Urinary bladder (tissue), 4 donors: Measurements from ENCODE around the gene RNH1. TPM values are rescaled to one million over a fixed set of nuclear protein-coding genes. Genes with fewer than 3 reads are reported as not detected.

Source experiments
- DNase-seq: peaks from one replicate; pipeline ENCODE4 v3.0.0-alpha.2; 2015; ENCODE audit errors: extremely low spot score
- H3K27ac ChIP-seq: one replicate; pipeline ENCODE4 v1.5.1; 2013; ENCODE audit warnings: low read depth, mild to moderate bottlenecking, moderate library complexity
- H3K36me3 ChIP-seq: one replicate; pipeline ENCODE4 v1.6.1; 2013; ENCODE audit warnings: mild to moderate bottlenecking, moderate library complexity; ENCODE audit not compliant: insufficient read depth
- H3K4me1 ChIP-seq: one replicate; pipeline ENCODE4 v1.6.1; 2013; ENCODE audit warnings: mild to moderate bottlenecking, moderate library complexity; ENCODE audit not compliant: insufficient read depth
- H3K4me3 ChIP-seq: one replicate; pipeline ENCODE4 v1.5.1; 2013; ENCODE audit warnings: low read depth, low read length
- WGBS: extraction: QIAGEN DNeasy Blood & Tissue Kit; methylation state at CpG from one replicate; pipeline ENCODE4 v1.1.7; 2013; 5-methylcytosine and 5-hydroxymethylcytosine counted together
- polyA plus RNA-seq: library from polyadenylated mRNA; stranded (reverse); fragments of 200-250 nt; gene quantifications from one replicate; pipeline ENCODE4 v1.2.3, GENCODE V29; 2013
- total RNA-seq: library from RNA; depleted of rRNA; stranded (reverse); fragments of >200 nt; gene quantifications from one replicate; pipeline ENCODE4 v1.2.3, GENCODE V29; 2014
- donor health status: healthy with polysubstance abuse.
- donor health status: healthy.

RNH1 gene
- total and polyA plus RNA-seq, 2 donors: 71.5 to 271 TPM

DNA sequence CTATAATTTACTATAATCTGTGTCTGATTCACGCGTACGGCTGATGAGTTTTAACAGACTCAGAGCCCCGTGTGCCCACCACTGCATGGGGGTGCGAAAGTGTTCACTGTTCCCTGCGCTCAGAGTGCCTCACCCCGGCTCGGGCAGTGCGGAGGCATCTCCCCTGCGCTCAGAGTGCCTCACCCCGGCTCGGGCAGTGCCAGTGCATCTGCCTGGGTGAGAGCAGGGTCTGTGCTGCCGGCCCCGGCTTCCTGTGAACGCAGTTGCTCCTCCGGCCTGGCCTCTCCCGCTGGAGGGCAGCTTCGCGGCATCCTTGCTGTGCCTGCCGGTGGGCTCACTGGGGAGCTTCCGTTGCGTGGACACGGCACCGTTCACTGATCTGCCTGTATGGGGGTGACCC is 42.7 kb downstream of the RNH1 start:
- Histone ChIP-seq H3K36me3 (no peaks in the 10 kb centered on the region), H3K4me3 (no peak overlapping the region), H3K27ac (no peak overlapping the region), H3K4me1 (no peaks in the 10 kb centered on the region)
- 92% methylated on average over 24 of the region's 24 CpGs for WGBS
- DNase-seq: no peak

DNA sequence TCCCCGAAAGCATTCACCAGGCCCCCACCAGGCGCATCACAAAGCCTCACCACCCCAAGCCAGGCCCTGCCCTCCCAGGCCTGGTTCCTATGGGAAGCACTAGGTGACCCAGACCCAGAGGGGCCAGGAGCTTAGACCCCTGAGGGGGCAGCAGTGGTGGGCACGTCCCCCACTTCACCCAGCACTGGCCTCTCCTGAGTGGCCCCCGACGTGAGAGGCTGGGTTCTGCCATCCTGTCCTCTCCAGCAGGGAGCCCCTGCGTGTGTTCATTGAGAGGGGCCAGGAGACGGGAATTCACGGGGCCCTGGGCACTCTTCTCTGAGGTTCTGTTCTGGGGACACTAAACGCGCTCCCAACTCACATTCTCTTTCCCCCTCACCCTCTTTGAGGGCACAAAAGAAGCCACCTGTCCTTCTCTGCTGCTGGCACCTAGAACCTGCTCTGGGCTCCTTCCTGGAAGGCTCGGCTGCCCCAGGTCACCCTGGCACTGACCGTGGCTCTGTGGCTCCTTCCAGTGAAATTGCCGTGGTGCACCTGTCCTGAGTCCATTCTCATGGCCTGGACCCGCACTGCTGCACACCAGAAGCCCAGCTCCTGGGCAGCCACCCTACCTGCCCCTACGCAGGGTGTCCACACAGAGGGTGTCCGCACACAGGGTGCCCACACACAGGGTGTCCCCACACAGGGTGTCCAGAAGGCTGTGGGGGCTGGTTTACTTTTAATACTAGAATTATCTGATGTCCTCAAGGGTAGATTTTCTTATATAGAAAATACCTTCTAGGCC is 44.7 kb downstream of the RNH1 start:
- 95% methylated on average over 16 of the region's 16 CpGs for WGBS
- no peaks in the 10 kb centered on the region for H3K36me3 ChIP-seq
- no peak for DNase-seq

DNA sequence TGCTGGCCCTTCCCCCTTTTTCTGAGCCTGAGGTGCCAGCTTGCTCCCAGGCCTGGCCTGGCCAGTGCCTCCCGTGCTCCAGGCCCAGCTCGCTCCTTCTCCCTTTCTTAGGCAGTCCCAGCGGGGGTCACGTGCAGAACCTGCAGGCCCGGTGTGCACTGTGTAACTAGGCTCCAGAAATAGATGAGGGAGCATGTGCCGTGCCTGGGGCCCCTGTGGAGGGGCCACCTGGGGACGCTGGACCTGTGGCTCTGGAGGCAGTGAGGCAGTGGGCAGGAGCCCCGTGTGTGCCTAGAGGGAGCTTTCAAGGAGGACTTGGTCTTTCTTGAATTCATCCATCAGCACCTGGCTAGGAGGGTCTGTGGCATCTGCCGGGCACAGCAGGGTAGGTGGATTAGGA is 45.4 kb downstream of the RNH1 start:
- WGBS: 91% methylated on average over 9 of the region's 9 CpGs
- H3K36me3 ChIP-seq: no peaks in the 10 kb centered on the region
- no peak overlapping the region for H3K27ac ChIP-seq

More for the DNA sequence above, 44.7 kb downstream of the RNH1 start:
- Histone ChIP-seq H3K4me3 (no peak overlapping the region), H3K4me1 (no peaks in the 10 kb centered on the region), H3K27ac (no peak overlapping the region)

DNA sequence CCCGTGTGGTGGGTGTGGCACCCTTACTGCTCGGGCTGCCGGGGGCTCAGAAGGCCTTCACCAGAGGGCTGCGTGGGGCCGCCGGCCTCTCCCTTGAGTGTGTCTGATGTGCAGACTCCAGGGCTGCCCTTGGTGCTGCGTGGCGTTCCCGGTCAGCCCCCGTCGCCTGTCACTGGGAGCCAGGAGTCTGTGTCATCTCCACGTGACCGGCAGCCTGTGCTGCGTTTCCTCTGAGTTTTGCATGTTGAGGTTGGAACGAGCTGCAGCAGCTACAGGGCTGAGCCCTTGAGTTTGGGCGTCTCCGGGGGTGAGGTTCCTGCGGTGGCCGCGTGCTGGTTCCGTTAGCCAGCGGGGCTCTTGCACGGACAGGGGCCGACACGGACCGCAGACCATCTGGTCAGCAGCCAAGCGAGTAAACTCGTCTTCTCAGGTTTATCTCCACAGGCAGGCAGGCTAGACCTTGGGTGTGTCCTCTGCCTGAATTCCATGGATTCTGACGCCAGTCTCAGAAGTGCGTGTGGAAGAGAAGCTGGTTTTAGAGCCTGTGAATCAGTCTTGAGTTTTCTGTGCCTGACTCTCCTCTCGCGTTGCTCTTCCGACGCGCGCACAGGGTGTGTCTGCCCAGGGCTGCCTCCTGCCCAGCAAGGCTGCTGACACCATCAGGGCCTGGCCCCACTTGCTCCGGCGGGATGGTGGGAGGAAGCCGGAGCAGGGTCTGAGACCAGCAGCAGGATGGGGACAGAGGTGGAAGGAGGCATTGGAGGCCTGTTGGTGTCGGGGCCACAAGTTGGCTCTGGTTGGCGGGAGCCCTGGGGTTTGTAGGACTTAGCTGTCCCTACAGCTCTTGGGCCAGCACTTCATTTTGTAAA is 46.5 kb downstream of the RNH1 start:
- Histone ChIP-seq H3K27ac (no peak overlapping the region), H3K4me3 (no peak overlapping the region), H3K4me1 (no peaks in the 10 kb centered on the region), H3K36me3 (no peaks in the 10 kb centered on the region)
- no peak for DNase-seq
- 88% methylated on average over 41 of the region's 41 CpGs for WGBS

More for the DNA sequence above, 45.4 kb downstream of the RNH1 start:
- no peak for DNase-seq
- Histone ChIP-seq H3K4me3 (no peak overlapping the region), H3K4me1 (no peaks in the 10 kb centered on the region)

DNA sequence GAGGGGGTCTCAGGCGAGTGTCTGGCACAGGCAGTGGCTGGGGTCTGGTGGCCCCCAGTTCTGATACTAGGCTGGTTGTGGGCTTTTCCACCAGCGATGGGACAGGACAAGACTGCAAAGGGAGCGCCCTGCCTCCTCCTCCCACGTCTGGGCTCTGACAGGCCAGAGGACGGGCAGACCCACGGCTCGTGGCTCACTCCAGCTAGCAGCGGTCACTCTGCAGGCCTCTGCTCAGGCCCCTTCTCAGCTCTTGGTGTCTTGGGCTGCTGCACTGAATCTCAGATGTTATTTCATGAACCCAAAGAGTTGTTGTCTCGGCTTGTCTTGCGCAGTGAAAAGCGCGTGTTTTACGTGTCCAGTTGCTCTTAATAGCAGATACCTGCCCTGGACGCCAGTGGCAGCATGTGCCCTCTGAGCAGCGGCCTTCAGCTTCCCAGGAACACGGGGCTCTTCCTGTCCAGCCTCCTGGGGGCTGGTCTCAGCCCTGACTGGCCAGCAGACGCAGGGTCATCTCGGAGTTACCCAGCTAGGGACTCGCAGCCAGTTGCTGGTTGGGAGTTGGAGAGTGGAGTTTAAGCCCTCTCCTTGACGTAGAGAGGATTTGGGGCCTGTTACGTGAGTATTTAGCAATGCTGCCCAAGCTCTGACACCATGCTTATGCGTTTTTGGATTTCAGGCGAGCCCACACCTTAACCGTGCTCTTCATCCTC is 47.4 kb downstream of the RNH1 start:
- Histone ChIP-seq H3K4me3 (no peak overlapping the region), H3K36me3 (no peaks in the 10 kb centered on the region), H3K27ac (no peak overlapping the region), H3K4me1 (no peaks in the 10 kb centered on the region)
- WGBS: 93% methylated on average over 24 of the region's 24 CpGs
- DNase-seq: no peak

DNA sequence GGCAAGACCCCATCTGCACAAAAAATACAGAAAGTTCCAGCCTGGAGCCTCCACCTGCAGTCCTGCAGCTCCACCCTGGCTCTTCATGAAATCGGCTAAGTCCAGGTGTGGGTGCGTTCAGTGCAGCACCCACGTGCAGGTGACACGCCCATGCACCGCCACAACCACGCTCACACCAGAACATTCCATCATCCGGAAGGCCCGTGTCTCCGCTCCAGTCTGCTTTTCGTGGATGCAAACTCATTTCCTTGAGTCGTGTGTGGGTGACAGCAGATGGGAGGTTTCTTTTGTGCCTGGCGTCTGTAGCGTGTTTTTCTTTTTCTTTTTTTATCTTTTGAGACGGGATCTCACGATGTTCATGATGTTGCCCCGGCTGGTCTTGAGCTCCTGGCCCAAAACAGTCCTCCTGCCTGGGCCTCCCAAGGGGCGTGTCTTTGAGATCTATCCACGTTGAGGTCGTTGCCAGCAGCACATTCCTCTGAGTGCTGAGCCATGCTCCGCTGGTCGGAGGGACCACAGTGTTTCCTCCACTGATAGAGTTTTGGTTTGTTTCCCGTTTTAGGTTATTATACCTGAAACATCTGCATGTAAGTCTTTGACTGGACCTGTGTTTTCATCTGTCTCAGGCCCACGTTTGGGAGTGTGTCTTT is 49.8 kb downstream of the RNH1 start:
- no peak for DNase-seq
- Histone ChIP-seq H3K4me1 (no peaks in the 10 kb centered on the region), H3K4me3 (no peak overlapping the region), H3K36me3 (no peaks in the 10 kb centered on the region), H3K27ac (no peak overlapping the region)
- WGBS: 78% methylated on average over 23 of the region's 23 CpGs

DNA sequence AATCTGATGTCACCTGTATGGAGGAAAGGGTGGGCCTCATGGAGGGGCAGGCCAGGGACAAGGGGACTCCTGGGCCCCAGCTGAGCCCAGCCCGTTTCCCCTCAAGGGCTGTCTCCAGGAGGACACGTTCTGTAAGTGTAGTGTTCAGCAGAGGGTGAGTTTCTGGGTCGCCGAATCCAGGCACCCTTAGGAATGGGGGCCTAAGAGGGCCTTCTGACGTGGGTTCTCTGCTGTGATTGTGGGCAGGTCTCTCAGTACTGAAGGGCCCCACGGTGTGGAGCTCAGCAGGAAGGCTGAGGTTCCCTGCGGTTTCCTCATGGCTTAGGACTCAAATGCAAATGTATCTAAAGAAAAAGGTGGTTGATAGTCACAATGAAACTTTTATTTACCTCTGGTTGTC is 50.5 kb downstream of the RNH1 start:
- Histone ChIP-seq H3K4me1 (no peaks in the 10 kb centered on the region), H3K36me3 (no peaks in the 10 kb centered on the region), H3K27ac (no peak overlapping the region), H3K4me3 (no peak overlapping the region)
- 71% methylated on average over 7 of the region's 7 CpGs for WGBS
- no peak for DNase-seq

DNA sequence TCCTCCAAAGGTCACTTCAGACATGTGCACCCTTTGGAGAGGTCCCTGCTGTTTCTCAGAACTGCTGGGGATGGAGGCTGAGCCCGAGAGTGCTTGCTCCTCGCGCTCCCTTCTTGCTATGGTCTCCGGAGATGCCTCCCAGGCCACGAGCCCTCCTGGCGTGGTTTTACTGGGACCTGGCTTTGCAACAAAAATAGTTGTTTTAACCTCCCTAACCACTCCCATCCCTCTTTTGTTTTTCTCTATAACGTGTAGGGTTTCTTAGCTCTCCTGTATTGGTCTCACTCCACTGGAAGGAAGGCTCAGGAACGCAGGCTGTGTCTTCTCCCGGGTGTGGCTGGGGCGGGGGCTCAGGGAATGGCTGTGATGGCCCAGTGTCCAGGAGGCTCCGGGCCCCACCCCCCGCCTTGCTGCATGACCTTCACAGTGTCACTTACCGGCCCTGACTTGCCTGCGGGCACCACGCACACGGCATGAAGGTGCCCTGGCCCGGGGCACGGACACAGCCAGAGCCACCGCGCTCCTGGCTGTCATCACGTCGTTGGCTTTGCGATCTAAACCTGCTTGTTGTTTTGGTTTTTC is 51.4 kb downstream of the RNH1 start:
- WGBS: 83% methylated on average over 23 of the region's 23 CpGs
- DNase-seq: no peak
- Histone ChIP-seq H3K27ac (no peak overlapping the region), H3K36me3 (no peaks in the 10 kb centered on the region), H3K4me3 (no peak overlapping the region), H3K4me1 (no peaks in the 10 kb centered on the region)

DNA sequence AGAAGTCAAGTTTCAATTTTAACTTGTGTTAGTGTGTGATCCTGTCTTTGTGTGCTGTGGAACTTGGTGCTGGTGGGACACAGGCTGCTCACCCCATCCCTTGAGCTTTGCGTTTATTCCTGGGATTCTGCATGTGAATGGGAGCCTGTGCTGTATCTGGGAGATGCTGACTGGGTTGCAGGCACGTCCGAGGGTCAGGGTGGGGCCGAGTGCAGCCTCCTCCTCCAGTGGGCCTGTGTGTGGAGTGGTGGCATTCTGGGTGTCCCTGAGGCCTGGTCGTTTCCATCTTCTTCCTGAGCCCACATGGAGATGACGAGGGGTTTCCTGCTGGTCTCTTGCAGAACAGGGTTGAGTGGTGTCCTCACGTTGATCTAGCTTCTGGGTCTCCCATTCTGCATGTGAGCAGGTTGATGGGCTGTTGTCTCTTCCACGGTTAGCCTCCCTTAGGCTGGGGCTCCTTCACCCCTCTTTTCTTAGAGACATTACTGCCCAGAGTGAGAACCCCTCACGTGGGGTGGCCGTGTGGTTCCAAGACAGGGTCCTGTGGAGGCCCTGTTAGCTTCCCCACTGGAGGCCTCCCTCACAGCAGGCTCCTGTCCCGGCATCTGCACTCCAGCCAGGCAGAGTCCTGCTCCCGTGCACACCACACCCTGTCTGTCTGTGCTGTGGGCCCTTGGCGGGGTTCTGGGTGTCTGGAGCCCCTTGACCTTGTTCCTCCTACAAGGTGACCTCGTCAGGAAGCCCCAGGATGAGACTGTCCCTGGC is 52.1 kb downstream of the RNH1 start:
- 65% methylated on average over 14 of the region's 14 CpGs for WGBS
- no peak for DNase-seq

DNA sequence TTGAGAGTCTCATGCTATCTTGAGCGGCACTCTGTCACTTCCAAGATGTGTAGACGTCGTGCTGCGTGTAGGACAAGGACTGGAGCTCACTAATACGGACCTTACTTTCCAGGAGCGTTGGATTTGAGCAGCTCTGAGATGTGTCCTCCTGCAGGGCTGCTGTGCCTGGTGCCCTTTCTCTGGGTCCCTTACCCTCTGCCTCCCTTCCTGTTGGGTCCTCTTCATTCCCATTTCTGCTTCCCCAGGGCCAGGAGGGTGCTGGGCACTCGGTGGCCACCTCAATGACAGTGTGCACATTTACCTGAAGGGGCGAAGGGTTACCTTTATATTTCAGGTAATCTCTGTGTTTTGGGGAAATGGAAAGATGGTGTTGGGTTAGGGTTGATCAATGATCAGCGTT is 53.0 kb downstream of the RNH1 start:
- no peak for DNase-seq
- Histone ChIP-seq H3K4me3 (no peak overlapping the region), H3K36me3 (no peaks in the 10 kb centered on the region), H3K27ac (no peak overlapping the region), H3K4me1 (no peaks in the 10 kb centered on the region)
- WGBS: 90% methylated on average over 9 of the region's 9 CpGs

More for the DNA sequence above, 52.1 kb downstream of the RNH1 start:
- Histone ChIP-seq H3K4me1 (no peaks in the 10 kb centered on the region), H3K4me3 (no peak overlapping the region), H3K36me3 (no peaks in the 10 kb centered on the region), H3K27ac (no peak overlapping the region)

DNA sequence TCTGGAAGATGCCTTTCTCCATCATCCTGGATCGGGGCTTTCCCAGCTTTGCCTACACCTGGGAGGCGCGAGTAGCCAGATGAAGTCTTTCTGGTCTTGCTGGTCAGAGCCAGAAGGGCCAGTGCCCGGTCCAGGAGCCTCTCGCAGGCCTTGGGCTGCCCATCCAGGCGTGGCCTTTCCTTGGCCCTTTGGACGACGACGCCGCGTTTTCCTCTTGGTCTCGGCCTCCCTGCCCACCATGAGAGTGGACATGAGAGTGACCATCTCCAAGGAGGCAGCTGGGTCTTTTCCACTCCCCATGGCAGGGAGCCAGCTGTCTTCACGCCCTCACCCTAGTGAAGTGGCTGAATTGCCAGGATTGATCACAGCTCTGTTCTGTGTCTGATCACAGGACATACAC is 53.5 kb downstream of the RNH1 start:
- WGBS: 86% methylated on average over 13 of the region's 13 CpGs
- Histone ChIP-seq H3K4me1 (no peaks in the 10 kb centered on the region), H3K27ac (no peak overlapping the region), H3K4me3 (no peak overlapping the region), H3K36me3 (no peaks in the 10 kb centered on the region)
- no peak for DNase-seq

DNA sequence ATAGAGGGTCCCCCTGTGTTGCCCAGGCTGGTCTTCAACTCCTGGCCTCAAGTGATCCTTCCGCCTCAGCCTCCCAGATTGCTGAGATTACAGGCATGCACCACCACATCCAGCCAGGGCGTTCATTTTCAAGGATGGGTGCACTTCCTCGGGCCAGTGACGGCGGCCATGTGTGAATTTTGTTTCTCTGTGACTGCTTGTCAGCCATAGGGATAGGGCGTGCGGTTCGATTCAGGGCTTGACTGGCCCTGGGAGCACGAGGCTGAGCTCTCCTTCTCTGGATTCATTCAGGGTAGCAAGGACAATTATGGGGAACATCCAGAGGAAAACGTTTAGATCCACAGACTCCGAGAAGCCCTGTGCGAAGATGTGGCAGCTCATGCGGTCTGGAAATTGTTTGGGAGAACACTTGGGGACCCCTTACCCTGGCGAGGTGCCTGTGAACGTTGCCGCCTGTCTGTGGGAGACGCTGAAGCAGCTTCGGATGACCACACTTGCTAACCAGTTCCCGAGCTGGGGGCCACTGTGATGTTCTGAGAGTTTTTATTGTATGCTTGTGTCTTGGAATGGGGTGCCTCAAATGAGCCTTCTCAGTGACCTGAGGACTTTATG is 54.0 kb downstream of the RNH1 start:
- WGBS: 91% methylated on average over 19 of the region's 19 CpGs
- H3K4me1 ChIP-seq: no peaks in the 10 kb centered on the region

More for the DNA sequence above, 54.0 kb downstream of the RNH1 start:
- no peak overlapping the region for H3K27ac ChIP-seq
- H3K4me3 ChIP-seq: no peak overlapping the region
- no peak for DNase-seq
- no peaks in the 10 kb centered on the region for H3K36me3 ChIP-seq
